Skeletal muscle cell (primary cell): ENCODE measurements around the gene DPP10.
"Not testable (repeated sequence)": the region's sequence is repeated elsewhere in the genome, so short reads cannot be mapped to it uniquely, and the experiment has no call there.

Experiments
- DNase-seq: peaks from one replicate; pipeline ENCODE4 v3.0.0-alpha.2; 2010; ENCODE audit warnings: low read depth
- H3K4me3 ChIP-seq: 2 replicates; pipeline ENCODE4 v1.5.1; 2011; ENCODE audit warnings: low read depth, mild to moderate bottlenecking, control low read depth, low read length, moderate library complexity

Gene DPP10

DNA sequence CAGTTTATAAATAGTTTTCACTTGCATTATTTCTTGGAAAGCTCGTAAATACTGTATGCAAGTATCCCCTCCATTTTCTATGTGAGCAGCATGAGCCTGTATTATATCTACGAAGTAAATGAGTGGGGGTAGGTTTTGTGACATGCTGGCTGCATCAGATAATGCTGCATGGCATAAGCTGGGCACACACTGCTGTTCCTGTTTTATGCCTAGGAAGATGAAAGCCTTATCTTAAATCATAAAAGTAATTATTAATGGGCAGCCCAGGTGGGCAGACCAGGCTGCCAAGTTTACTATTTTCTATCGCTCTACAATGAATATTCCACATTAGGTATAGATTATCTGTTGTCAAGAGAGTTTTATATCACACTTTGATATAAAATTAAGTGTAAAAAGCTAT is 854.6 kb downstream of the DPP10 start:
- H3K4me3 ChIP-seq = no peak overlapping the region
- DNase-seq = no peak

DNA sequence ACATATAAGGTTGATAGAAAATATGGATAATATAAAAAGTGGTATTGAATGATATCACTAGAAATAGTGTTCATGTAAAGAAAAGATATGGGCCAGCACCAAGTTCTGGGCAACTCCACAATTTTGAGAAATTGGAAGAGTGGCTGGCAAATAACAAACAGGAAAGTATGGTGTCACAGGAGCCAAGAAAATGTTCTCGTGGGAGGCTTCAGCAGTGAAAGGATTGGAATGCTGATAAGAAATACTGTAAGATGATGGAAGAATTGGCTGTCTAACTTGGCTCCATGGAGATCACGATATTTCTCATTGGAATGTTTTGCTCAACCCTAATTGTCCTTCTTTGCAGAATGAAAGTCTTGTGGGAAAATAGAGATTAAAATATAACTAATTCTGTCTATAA is 856.8 kb downstream of the DPP10 start:
- no peak overlapping the region for H3K4me3 ChIP-seq
- DNase-seq = no peak

DNA sequence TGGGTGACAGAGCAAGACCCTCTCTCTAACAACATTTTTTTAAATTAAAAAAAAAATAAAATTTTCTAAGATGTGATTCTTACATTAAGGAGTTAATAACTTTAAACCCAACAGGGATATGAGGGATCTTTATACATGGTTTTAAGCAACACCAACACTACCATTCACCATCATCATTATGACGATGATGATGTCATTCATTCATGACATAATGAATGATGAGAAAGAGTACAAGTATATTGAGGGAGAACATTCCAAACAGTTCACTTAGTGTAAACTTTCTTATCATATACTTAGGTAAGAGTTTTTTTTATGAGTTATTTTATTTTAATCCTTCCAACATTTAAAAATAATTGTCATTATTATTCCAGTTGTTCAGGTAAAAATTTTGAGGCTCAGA is 863.3 kb downstream of the DPP10 start:
- no peak for DNase-seq

DNA sequence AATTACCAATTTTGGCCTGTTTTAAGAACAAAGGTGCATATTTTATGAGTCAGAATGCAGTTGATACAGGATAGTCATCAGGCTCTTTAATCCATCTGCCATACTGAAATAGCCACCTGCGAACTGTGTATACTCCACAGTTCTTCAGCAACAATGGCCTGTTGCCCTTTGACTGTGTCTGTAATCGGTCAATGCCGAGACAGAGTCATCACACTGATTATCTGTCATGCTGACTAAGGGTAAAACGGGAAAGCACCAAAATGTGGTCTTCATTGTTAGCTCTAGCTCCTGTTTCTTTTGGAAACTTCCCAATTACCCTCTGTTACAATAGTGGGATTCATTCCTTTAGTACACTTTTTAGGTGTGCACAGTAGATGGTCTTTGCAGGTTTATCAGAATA is 871.7 kb downstream of the DPP10 start:
- H3K4me3 ChIP-seq = no peak overlapping the region
- no peak for DNase-seq

More for the DNA sequence above, 863.3 kb downstream of the DPP10 start:
- no peak overlapping the region for H3K4me3 ChIP-seq

DNA sequence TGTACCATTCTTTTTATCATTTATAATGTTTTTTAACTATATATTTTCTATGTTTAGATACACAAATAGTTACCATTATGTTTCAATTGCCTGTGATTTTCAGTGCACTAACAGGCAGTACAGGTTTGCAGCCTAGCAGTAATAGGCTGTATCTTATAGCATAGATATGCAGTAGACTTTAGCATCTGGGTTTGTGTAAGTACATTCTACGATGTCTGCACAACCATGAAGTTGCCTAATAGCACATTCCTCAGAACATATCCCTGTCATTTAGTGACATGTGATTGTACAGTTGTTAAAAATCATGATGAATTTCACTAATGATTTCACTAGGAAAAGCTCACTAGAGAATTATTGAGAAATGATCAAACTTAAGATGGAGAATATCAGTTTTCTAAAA is 884.6 kb downstream of the DPP10 start:
- no peak for DNase-seq
- no peak overlapping the region for H3K4me3 ChIP-seq

DNA sequence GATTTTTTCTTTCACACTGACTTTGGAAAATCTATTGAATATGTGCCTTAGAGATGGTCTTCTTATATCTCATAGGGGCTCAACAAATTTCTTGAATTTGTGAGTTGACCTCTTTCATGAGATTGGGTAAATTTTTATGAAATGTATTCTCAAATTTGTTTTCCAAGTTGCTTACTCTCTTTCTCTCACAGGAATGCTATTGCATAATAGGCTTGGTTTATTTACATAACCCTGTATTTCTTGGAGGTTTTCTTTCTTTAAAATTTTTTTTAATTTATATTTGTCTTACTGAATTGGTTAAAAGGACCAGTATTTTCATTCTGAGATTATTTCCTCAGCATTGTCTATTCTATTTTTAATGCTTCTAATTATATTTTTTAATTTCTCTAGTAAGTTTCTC is 917.1 kb downstream of the DPP10 start:
- DNase-seq = no peak
- H3K4me3 ChIP-seq = no peak overlapping the region

DNA sequence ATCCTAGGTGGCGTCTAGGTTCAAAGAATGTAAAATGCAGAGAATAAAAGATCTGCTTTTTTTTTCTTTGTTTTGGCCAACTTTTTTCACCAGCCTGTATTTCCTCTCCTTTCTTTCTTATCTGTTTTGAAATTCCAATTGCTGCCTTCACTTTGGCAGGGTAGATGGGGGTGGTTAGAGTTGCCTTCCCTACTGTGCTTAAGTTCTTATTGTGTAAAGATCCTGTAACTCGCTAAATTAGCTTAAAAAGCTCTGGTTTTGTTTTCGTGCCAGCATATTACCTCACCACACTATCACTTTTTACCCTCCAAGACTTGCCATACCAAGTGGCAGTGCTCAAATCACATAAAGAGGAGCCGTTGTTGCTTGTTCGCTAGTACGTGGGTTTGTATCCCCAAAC is 921.7 kb downstream of the DPP10 start:
- H3K4me3 ChIP-seq = no peak overlapping the region
- no peak for DNase-seq

DNA sequence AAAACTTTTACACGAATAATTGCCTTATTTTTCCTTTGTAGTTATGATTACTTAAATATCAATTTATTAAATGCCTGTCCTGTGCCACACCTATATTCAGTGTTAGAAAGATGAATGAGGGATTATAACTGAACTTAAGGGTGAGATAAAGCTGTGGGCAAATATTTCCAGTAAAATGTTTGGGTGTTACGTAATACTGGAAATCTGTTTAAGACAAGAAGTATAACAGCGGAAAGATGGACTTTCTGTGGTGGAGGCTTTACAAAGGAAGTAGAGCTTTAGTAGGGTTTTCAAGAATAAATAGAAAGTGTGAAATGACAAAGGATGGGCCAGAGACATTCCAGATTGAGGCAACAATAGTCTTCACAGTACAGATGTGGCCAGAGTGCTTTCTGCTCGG is 927.0 kb downstream of the DPP10 start:
- no peak overlapping the region for H3K4me3 ChIP-seq
- no peak for DNase-seq

DNA sequence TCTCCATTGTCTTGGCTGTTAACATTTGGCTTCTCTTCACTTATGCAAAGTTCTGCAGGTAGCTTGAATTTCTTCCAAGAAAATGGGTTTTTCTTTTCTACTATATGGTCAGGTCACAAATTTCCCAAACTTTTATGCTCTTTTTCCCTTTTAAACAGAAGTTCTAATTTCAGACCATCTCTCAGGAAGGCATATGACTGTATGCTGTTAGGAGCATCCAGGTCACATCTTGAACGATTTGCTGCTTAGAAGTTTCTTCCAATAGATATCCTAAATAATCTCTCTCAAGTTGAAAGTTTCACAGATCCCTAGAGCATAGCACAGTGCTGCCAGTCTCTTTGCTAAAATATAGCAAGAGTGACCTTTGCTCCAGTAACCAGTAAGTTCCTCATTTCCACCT is 932.5 kb downstream of the DPP10 start:
- no peak overlapping the region for H3K4me3 ChIP-seq
- no peak for DNase-seq

DNA sequence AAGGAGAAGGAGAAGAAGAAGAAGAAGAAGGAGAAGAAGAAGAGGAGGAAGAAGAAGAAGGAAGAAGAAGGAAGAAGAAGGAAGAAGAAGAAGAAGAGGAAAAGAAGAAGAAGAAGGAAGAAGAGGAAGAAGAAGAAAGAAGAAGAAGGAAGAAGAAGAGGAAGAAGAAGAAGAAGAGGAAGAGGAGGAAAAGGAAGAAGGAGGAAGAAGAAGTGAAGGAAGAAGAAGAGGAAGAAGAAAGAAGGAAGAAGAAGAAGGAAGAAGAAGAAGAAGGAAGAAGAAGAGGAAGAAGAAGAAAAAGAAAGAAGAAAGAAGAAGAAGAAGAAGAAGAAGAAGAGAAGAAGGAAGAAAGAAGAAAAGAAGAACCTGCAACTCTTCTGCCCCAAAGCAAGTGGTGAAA is 942.0 kb downstream of the DPP10 start:
- DNase-seq = no peak
- no peak overlapping the region for H3K4me3 ChIP-seq

DNA sequence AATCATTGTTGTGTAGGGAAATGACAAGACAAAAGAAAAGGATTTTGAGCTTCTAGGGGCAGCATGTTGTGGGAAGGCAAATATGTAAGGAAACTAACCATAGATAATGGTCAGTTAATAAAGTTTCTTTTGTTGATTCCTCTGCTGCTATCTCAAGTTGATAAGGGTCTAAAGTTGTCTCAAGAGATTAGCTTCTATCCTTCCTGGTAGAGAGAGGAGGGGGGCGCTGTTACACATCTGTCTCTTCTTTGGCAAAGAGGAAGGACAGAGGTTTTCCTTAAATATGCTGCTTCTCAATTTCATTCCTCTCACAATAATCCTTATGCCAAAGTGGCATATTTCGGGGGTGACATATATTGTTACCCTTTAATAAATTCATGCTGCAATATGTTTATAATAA is 944.0 kb downstream of the DPP10 start:
- H3K4me3 ChIP-seq = no peak overlapping the region
- DNase-seq = no peak

DNA sequence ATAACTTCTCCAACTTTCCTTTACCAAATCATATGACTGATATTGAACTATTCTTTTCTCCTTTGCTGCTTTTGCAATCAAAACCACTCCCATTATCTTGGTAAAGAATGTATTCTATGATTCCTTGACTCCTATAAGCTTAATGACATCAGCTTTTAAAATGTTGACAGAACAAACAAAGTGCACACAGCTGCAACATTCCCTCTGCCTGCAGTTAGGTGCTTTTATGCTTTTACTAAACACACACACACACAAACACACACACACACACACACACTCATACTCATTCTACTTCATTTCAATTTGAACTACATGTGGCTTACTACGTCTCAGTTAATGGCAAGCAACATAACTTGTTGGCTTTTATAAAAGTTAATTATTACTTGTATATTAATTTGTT is 946.6 kb downstream of the DPP10 start:
- DNase-seq = no peak
- H3K4me3 ChIP-seq = no peak overlapping the region

DNA sequence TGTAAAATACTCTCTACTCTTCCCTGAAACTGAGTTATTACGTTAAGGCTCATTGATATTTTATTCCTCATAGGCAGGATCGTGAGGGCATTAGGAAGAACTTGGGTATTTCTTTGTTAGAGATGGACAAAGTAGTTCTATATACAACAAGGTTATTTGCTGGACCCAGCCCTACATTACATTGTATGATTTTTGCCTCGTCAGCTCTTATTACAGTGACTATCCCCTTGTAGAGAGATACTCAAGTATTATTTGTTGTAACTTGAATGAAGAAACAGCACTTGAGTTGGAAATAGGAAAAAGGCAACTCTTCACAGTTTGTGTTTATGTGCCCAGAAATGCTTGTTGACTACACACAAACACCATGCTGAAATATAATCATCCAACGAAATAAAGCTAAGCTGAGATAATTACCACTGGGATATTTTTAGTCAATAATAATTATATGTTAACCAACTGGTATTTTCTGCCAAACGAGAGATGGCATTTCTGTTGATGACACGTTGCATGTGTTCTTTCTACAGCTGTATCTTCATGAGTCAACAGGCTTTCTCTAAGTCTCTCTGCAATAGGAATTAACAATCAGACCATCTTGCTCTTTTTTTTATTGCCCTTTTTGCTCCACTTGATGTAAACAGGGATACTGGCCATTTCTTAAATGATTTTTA is 947.6 kb downstream of the DPP10 start:
- H3K4me3 ChIP-seq = no peak overlapping the region
- DNase-seq = no peak

DNA sequence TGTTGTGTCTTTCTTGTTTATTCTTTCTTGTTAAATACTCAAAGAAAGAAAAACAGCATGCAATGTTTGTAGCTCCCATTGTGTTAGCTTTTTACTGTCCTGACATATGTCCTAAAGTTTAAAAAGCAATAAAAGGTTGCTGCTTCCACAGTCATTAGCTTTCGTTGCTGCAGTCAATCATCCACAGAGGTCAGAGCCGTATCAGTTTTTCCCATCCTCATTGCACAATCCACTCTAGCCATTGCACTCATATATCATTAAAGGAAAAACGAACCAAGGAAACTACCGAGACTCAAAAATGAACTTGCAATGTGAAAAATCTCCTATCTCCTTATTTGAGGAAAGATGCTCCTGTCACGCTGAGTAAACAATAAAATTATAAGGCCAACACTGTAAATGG is 954.1 kb downstream of the DPP10 start:
- DNase-seq = no peak
- no peak overlapping the region for H3K4me3 ChIP-seq

DNA sequence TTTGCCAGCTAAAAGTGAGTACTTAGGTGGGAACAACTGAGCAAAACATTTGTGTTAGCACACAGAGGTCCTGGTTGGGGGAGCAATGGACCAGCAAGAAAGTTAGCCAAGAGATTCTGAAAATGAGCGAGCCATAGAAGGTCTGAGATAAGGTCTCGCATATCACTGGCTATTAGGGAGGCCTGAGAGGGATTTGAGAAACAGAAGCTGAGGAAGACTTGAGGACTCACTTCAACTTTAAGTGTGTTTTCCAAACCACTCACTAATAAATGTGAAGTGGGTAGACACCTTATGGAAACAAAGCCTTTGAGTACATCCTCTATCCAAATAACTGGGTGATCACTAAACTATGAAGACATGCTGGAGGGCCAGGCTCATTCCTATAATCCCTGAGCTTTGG is 958.5 kb downstream of the DPP10 start:
- no peak overlapping the region for H3K4me3 ChIP-seq
- DNase-seq = no peak

DNA sequence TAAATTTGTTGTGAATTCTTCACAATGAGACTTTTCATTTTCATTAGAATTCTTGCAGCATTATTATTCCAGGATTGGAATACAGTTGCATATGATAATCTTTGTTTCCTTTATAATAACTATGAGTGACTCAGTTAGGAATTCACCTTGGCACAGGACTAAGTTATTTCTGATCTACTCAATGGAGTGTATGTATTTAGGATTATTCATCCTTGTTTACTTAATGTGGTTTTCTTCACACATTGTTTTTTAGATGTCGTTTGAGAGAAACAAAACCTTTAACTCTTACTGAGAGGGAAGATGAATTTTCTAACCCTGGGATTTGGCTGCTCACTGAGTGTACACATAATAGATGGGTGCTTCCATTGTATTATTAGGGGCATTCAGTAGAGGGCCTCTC is 970.1 kb downstream of the DPP10 start:
- H3K4me3 ChIP-seq = no peak overlapping the region
- no peak for DNase-seq

DNA sequence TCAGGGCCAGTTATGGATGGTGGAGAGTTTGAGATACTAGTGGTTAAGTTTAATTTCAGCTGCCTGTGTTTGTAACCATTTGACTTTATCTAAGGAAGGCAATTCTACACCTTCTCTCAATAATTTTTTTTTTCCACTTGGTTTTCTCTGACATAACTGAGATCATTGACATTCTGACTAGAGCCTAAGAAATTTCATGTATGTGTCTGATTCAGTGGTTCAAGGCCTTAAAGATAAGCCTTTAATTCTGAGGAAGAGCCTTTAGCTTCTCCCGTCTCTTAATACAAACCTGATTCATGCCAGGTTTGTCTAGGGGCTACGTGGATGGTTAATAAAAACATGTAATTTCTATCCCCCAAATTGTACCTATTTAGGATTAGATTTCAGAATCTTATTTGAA is 971.4 kb downstream of the DPP10 start:
- no peak for DNase-seq
- H3K4me3 ChIP-seq = no peak overlapping the region

DNA sequence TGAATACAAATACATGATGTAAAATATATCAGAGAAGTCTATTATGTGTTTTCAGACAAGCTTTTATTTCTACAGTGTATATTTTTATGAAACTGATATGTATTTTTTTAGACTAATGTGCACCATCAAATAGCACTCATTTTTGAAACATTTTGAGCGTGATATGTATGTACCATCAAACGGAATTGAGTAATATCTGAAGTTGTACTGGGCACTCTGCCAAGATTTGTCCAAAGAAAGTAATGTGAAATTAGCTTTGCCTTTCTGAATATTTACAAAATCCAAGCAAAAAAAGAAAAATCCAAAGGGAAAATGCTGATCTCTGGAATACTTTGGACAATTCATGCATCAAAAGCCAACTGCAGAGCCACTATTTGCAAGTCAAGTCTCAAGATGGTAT is 972.0 kb downstream of the DPP10 start:
- DNase-seq = no peak
- no peak overlapping the region for H3K4me3 ChIP-seq

DNA sequence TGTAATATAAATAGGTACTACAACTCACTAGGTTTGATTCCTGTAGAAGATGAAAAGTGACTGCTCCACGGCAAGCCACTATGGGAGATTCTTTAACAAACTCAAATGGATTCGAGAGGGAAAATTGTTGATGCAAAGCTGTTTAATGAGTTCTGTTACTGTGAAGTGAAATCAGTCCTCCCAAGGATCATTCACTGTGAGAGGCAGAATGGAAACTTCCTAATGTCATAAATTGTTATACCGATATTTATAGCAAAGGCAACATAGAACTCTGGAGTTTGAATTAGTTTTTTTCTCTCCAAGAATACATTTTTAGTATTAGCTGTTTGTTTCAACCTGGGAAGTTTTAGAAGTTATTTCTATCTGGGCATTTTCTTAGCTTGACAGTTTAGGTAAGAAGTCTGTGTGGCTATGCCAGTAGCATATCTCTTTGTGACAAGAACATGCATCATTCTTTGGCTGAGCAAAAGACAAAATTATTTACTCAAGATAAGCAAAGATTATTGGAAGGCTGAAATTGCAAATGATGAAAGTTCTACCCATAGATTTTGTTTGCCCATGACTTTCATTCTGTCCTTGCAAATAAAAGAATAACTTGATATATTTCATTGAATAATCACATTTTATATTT is 979.7 kb downstream of the DPP10 start:
- no peak overlapping the region for H3K4me3 ChIP-seq
- DNase-seq = no peak

DNA sequence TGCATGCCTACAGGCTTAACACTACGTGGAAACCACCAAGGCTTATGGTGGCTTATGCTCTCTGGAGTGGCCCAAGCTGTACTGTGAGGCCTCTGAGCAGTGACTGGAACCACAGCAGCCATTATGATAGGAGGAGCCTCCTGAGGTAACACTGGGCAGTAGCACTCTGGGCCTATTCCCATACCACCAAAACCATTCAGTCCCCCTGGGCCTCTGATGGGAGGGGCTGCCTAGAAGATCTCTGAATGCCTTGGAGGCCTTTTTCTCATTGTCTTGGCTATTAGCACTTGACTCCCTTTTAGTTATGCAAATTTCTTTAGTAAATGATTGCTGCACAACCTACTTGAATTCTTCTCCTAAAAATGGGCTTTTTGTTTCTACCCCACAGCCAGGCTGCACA is 985.0 kb downstream of the DPP10 start:
- H3K4me3 ChIP-seq = no peak overlapping the region
- no peak for DNase-seq

DNA sequence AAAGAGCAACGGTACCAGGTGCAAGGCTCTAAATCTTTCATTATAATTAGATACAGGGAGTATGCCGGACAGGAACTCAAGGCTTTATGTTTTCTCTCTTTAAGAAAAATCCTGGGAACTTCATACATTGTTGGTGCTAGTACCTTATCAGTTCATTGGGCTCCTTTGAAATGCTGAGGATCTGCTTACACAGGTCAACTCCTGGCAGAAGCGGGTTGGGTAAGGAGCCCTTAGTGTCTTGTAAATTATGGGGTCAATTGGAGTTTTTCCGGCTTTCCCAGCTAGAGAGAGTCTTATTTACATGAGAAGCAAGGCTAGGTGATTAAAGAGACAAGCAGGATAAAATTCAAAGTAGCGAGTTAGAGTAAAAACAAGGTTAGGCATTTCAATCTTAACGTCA is 998.3 kb downstream of the DPP10 start:
- H3K4me3 ChIP-seq, DNase-seq: not testable (repeated sequence)
